ENCODE data around the gene SULT1E1. TPM values are rescaled to one million over a fixed set of nuclear protein-coding genes. Genes with fewer than 3 reads are reported as not detected.

SULT1E1 gene
- total RNA-seq, 2 experiments from 2014 or later, result not detected

DNA sequence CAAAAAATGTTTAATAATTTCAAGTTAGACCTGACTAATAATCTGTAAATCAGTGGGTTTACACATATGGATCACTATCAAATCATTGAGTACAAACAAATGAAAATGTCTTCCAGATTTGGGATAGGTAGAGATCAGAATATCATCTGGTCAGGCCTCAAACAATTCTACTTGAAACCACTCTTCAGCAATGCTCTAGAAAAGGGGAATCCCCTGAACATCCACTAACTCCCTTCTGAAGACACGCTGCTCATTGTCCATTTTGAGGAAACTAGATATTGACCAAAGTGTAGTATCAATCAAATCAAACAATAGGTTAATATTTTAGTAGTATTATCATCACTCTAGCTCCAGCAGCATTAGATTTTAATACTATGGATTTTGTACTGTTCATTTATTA lies 46.3 kb downstream of the SULT1E1 start:
- TF ChIP-seq, protein P1, sequence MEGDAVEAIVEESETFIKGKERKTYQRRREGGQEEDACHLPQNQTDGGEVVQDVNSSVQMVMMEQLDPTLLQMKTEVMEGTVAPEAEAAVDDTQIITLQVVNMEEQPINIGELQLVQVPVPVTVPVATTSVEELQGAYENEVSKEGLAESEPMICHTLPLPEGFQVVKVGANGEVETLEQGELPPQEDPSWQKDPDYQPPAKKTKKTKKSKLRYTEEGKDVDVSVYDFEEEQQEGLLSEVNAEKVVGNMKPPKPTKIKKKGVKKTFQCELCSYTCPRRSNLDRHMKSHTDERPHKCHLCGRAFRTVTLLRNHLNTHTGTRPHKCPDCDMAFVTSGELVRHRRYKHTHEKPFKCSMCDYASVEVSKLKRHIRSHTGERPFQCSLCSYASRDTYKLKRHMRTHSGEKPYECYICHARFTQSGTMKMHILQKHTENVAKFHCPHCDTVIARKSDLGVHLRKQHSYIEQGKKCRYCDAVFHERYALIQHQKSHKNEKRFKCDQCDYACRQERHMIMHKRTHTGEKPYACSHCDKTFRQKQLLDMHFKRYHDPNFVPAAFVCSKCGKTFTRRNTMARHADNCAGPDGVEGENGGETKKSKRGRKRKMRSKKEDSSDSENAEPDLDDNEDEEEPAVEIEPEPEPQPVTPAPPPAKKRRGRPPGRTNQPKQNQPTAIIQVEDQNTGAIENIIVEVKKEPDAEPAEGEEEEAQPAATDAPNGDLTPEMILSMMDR (IDR thresholded peaks at IDR 0.05), result no peak
- no peak for DNase-seq
- Mint-ChIP-seq H3K4me1 (ENCODE audit: low read depth) (no peaks in the 10 kb centered on the region), H3K4me3 (no peak overlapping the region), H3K27me3 (no peaks in the 10 kb centered on the region), H3K27ac (no peak overlapping the region), H3K36me3 (ENCODE audit: low read depth) (no peaks in the 10 kb centered on the region), H3K9me3 (no peaks in the 10 kb centered on the region)
- ATAC-seq, result no peak
- ChIA-PET POLR2A (no interaction called here), CTCF (no interaction called here)
- intact Hi-C loops (cut with micrococcal nuclease), result no loop called here

DNA sequence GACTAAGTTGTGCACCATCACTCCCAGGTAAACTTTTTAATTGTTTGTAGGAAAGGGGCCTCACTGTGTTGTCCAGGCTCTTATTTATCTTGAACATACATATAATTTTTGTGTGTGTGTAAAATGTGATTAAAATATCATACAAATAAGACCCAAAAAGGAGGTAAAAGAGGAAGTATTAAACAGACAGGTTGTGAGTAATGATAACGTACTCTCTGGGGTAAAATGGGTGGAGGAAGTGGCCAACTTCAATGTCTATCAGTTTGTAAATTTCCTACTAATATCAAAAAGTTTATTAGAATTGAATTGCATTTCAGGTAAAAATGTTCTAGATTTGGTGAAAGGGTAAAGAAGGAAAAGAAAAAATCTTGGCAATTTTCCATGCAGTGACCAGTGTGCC lies 48.8 kb downstream of the SULT1E1 start:
- ChIA-PET POLR2A (no interaction called here), CTCF (no interaction called here)
- H3K36me3 Mint-ChIP-seq (ENCODE audit: low read depth), result peaks cover 2% of the 10 kb centered on the region
- no peaks in the 10 kb centered on the region for H3K27me3 Mint-ChIP-seq
- no peak overlapping the region for H3K27ac Mint-ChIP-seq
- DNase-seq, result no peak
- no peaks in the 10 kb centered on the region for H3K4me1 Mint-ChIP-seq (ENCODE audit: low read depth)
- H3K4me3 Mint-ChIP-seq, result no peak overlapping the region
- ATAC-seq, result no peak
- TF ChIP-seq, protein P1 (IDR thresholded peaks at IDR 0.05), result no peak
- peaks cover 5% of the 10 kb centered on the region for H3K9me3 Mint-ChIP-seq
- intact Hi-C loops (cut with micrococcal nuclease), result no loop called here

DNA sequence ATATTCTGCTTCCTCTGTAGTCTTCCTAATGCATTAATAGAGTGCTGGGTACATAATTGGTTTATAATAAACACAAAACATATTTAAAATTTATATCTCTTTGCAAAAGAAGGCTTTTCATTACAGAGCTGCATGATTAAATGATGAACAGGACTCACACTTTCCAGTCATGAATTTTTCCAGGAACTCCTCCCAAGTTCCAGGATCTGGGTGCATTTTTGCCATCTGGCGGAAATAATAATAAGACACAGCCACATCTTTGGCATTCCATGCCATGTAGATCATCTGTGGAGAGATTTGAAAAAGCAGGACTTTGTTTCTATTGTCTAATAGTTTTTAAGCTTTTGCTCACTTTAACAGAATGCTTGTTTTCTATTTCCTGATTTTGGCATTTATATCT lies 59.3 kb downstream of the SULT1E1 start:
- intact Hi-C loops (cut with micrococcal nuclease), result no loop called here
- ATAC-seq (no peak), DNase-seq (no peak)
- H3K4me1 Mint-ChIP-seq (ENCODE audit: low read depth), result no peaks in the 10 kb centered on the region
- no peaks in the 10 kb centered on the region for H3K27me3 Mint-ChIP-seq
- TF ChIP-seq, protein P1 (IDR thresholded peaks at IDR 0.05), result no peak
- no peaks in the 10 kb centered on the region for H3K36me3 Mint-ChIP-seq (ENCODE audit: low read depth)
- H3K4me3 Mint-ChIP-seq, result no peak overlapping the region
- no peaks in the 10 kb centered on the region for H3K9me3 Mint-ChIP-seq
- H3K27ac Mint-ChIP-seq, result no peak overlapping the region
- CTCF ChIA-PET, result no interaction called here
- POLR2A ChIA-PET, result no interaction called here

DNA sequence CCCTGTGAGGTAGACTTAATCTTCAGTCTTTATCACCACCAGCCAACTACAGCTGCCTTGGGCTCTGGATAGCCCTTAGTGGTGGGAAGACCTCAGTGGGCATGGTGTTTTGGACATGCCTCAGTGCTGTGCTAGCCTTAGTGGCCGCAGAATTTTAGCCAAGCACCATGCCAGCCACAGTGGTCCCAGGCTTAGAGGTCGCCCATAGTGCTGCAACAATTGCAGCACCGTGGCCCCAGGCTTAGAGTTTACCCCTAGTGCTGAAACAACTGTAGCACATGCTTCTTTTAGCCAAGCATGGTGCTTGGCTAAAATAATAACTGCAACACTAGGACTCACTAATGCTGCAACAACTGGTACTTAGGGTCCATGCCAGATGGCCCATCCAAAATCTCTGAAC lies 60.6 kb downstream of the SULT1E1 start:
- H3K27me3 Mint-ChIP-seq, result no peaks in the 10 kb centered on the region
- no peak for DNase-seq
- H3K4me1 Mint-ChIP-seq (ENCODE audit: low read depth), result no peaks in the 10 kb centered on the region
- no peak for ATAC-seq
- intact Hi-C loops (cut with micrococcal nuclease), result no loop called here
- H3K9me3 Mint-ChIP-seq, result no peaks in the 10 kb centered on the region
- POLR2A ChIA-PET, result no interaction called here
- H3K36me3 Mint-ChIP-seq (ENCODE audit: low read depth), result no peaks in the 10 kb centered on the region
- CTCF ChIA-PET, result no interaction called here
- no peak overlapping the region for H3K27ac Mint-ChIP-seq
- TF ChIP-seq, protein P1 (IDR thresholded peaks at IDR 0.05), result no peak
- no peak overlapping the region for H3K4me3 Mint-ChIP-seq

DNA sequence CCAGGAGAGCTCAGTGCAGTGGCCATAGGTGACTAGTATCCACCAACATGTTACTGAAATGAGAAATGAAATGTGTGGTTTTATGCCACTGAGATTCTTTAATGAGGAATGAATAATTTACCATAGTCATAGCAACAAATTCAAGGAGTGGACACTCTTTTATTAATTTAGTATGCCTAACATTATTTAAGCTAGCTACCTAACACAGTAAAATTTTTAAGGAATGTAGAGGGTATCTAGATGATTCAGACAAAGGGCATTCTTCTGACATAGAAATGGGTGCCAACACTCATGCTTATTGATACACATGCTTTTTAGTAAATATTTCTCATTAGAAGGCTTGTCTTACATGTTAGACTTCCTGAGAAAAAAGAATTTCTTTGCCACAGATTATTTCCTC lies 66.2 kb downstream of the SULT1E1 start:
- no peak for ATAC-seq
- Mint-ChIP-seq H3K27ac (no peak overlapping the region), H3K9me3 (no peaks in the 10 kb centered on the region), H3K36me3 (ENCODE audit: low read depth) (no peaks in the 10 kb centered on the region), H3K27me3 (no peaks in the 10 kb centered on the region), H3K4me1 (ENCODE audit: low read depth) (no peaks in the 10 kb centered on the region), H3K4me3 (no peak overlapping the region)
- CTCF ChIA-PET, result no interaction called here
- intact Hi-C loops (cut with micrococcal nuclease), result no loop called here
- POLR2A ChIA-PET, result no interaction called here
- TF ChIP-seq, protein P1 (IDR thresholded peaks at IDR 0.05), result no peak
- DNase-seq, result no peak

Other genes starting within 250 kb of the SULT1E1 start
- not detected for gene UGT2A2, start 220.5 kb downstream of the SULT1E1 start, total RNA-seq
- gene UGT2A1, start 206.9 kb downstream of the SULT1E1 start, total RNA-seq, result not detected
- 1 to 10 TPM; 1.1 to 2.2 TPM for gene SULT1B1, start 99.5 kb downstream of the SULT1E1 start, total RNA-seq
- gene CSN1S1, start 70.9 kb upstream of the SULT1E1 start, total RNA-seq, result not detected
- not detected for gene CSN2, start 105.6 kb upstream of the SULT1E1 start, total RNA-seq
- gene STATH, start 135.8 kb upstream of the SULT1E1 start, total RNA-seq, result not detected
- gene HTN3, start 168.3 kb upstream of the SULT1E1 start, total RNA-seq, result not detected
- gene HTN1, start 190.3 kb upstream of the SULT1E1 start, total RNA-seq, result not detected